GM21447 (cell line): ENCODE data around the gene CCBE1.

Source experiments
- ATAC-seq: cut with Tn5 transposase; IDR thresholded peaks from one replicate; pipeline ENCODE4 v1.9.1; 2021; ENCODE audit not compliant: unreplicated experiment

CCBE1 gene

DNA sequence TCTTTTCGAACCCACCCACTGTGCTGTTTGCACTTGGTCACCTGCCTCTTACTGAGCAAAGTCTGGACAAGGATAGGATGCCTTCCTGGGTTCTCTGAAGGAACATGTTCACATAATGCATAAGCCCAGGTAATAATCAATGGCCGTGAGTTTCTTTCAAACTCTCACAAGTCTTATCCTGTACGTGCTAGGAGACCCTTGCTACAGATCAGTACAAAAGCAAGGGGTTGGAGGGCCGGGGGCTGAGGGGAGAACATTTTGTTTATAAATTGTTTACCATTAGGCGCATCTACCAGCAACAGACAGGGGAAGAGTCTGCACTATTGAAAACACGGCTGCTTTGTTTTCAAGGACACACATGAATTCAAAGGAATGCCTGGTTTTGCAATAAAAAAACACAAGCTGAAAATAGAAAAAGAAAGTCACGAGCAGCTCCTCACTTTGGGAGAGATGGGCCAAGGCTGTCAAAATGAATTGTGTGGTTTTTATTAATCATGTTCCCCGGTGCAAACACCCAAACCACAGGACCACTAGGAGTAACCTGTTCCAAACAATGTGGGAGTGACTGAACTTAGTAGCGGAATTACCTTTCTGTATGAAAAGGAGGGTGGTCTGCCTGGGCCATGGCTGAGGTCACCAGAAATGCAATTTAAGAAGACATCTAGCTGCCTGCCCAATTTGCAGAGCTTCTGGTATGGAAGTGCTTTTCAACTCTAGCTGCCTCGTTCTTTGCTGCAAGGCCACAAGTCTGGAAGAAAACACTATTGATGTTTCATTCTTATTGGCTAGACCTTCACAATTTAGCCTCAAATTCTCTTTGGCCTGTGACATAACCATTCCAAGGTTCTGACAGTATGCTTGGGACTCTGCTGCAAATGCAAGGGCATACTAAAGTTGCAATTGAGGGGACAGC is 73.5 kb downstream of the CCBE1 start:
- ATAC-seq: no peak

DNA sequence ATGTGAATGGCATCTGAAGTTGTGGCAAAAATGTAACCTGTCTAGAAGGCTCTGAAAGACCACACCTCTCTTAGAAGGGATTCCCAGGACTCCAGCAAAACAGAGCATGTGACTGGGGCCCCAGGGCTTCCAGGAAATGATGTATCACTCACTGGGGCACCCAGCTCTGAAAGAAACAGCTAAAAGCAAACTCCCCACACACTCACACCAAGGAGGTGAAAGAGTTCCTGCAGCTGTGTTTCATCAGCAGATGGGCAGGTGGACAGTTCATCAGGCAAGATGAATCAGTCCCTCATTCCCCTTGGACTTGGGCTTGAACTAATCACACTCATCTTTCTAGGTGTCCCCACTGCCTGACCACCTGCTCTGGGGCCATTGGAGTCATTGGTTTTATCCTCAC is 76.2 kb downstream of the CCBE1 start:
- no peak for ATAC-seq

DNA sequence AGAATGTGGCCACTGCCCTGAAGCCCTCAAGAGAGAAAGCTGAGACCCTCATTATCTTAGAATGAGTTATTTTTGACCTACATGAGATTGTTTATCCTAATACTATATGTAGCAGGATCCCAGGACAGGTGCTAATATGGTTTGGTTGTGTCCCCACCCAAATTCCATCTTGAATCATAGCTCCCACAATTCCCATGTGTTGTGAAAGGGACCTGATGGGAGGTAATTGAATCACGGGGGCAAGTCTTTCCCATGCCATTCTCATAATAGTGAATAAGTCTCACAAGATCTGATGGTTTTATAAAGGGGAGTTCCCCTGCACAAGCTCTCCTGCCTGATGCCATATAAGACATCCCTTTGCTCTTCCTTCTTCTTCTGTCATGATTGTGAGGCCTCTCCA is 76.8 kb downstream of the CCBE1 start:
- no peak for ATAC-seq

DNA sequence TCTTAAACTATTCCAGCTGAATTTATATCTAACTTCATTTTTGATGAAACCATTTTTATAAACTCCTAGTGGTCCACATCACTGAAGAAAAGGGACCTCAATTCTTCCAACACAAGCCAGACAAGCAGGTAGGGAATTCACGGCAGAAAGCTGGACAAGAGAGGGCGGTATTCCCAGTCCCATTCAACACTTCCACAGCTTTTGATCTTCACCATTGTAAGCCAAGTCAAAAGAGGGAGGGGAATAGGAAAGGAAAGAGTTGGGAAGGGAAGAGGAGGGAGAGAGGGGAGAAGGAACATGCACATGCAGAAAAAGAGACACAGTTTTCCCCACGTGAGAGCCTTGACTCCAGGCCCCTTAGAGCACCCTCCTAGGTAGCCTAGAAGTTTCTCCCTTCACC is 77.4 kb downstream of the CCBE1 start:
- ATAC-seq: no peak

DNA sequence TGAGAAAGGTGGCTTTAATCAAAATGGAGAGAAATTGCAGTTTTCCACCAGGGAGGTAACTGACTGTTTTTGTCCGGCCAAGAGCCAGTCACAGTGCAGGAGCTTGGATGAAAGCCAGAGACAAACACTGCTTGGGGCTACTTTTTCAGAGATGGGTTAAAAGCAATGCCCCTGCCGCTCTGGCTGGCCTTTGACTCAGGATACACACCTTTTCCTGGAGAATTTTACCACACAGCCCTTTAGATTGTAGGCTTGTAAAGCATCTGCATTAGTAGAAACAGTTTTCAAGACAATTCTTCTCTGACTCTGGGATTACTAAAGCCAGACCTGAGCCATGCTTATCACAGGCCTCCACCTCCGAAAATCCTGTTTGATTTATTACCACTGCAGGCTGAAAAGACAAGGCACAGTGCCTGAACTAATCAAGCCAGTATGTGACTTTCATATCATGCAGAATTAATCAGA is 79.7 kb downstream of the CCBE1 start:
- ATAC-seq: no peak

DNA sequence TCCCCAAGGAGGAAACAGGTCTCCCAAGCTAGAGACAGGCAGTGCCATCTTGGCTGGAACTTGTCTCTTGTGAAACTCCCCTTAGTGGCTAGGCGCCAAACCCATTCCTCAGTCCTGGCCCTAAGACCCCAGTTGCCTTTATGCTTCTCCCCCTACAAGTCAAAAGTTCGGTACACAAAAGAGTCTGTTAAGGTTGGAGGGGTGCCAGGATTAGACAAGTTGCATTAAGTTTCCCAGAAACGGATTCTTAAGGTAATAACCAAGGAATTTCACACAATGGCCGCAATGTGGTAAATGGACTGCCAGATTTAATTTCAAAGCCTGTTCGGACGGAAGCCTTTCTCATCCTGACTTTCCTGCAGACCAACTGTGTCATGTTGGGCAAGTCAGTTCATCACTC is 80.7 kb downstream of the CCBE1 start:
- no peak for ATAC-seq

DNA sequence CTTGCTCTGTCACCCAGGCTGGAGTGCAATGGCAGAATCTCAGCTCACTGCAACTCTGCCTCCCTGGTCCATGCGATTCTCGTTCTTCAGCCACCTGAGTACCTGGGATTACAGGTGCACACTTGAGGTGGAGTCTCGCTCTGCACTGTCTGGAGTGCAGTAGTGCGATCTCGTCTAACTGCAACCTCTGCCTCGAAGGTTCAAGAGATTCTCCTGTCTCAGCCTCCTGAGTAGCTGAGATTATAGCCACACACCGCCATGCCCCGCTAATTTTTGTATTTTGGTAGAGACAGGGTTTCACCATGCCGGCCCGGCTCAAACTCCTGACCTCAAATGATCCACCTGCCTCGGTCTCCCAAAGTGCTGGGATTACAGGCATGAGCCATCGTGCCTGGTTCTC is 83.3 kb downstream of the CCBE1 start:
- no peak for ATAC-seq

DNA sequence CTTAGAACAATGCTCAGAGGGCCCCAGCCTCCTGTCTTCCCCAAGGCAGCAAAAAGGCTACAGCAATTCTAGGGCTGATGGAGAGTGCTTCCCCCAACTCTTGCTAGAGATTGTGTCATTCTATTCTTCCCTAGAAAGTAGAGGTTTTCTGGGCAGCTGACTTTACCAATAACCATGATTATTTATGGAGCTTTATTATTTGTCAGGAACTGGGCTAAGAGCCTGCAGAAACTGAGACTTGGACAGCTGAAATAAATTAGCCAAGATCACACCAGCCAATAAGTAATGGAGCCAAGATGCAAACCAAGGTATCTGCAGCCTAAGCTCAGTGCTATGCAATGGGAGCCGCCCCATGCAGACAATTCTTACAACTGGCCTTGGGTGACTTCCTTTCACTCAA is 84.8 kb downstream of the CCBE1 start:
- no peak for ATAC-seq

DNA sequence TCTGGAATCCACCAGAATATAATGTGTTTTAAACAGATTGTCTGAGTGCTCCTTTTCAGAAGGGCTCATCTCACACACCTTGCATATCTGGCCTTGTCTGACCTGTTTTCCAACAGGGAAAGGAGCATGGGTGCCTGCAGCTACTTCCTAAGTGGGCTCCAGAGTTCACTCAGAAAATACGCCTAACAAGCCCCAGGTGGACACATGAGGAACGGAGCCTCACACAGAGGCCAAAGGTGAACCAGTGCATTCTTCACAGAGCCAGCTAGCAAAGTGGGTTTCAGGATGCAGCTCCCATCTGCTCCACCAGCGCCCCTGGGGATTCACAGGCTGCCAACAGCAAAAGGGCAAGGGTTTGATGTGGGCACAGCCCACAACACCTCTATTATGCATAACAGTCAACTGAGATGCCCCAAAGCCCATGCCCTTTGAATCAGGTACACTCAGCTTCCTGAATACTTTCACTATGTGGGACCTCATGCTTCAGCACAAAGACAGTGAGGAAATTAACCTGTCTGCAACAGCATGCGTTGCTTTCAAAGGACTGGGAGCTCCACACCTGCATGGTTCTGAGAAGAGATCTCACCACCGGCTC is 86.6 kb downstream of the CCBE1 start:
- ATAC-seq: no peak

DNA sequence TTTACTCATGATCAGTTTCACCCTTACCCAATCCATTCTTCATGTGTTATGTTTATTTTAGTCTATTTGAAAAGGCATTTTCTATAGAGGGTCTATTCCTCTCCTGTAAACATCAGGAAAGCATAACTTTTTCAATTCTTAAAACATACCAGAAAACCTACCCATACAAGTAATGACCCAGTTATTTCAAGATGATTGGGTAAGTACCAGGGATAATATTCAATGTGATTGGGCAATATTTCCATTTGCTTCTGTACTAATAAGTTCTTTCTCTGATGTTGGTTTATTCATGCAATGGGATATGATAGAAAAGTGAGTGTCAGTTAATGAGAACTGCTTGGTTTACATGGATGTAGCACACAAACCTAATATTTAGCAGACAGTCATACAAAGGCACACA is 87.6 kb downstream of the CCBE1 start:
- ATAC-seq: no peak

DNA sequence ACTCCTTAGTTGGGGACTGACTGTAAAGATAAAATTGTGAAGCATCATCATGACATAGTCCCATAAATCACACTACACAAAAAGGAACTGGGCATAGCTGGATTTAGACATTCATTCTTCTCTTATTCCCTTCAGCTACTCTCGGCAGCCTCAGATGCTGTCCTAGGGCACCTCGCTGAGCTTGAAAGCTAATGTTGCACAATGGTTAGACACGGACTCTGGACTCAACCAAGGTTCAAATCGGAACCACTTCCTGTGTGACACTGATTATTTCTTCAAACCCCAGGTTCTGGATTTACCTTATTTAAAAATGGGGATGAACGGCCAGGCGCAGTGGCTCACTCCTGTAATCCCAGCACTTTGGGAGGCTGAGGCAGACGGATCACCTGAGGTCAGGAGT is 89.8 kb downstream of the CCBE1 start:
- ATAC-seq: no peak

DNA sequence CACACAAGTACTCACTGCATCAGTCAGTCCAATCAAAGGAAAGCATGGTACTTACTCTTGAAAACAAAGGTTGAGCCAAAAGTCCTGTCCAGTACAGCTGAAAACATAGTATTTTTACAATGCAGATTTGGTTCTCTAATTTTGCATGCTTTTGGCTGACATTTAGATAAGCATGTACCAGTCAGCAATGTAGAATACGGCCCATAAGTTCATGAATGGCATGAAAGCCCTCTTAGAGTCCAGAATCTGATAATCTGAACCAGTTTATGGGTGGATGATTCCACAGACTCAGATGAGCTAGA is 90.2 kb downstream of the CCBE1 start:
- ATAC-seq: no peak

DNA sequence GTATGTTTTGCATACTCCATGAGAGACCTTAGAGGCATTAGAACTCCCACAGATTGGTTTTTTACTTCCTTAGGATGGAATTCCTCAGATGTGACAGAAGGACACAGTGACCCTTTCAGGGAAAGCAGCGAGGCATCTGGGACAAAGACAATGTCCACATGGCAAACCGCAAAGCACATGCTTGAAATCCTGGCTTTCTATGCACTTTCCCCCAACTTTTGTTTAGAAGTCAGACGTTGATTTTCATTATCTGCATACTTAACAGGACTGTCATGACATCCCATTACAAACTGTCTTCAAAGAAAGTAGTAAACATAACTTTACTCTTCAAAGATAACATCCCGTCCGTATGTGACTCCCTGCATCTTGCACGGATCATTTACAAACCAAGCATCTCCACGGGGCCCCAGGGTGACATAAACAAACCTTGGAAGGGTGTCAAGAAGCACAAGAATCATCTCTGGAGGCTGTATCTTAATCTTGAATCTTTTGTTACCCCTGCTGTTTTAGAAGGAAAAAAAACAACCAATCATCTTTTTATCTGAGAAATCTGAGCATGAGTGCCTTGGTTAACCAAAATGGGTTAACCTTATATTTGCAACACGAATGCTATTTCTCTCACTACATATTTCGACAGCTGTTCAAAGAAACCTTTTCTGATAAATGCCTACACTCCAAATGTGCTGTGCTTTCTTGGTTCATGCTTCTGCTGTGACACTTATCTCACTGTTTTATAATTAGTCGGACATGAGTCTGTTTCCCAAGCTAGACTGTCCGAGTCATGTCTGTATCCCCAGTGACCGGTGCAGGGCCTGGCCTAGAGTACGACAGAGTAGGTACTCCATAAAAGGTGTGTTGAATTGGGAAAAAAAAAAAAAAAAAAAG is 90.8 kb downstream of the CCBE1 start:
- ATAC-seq: no peak

DNA sequence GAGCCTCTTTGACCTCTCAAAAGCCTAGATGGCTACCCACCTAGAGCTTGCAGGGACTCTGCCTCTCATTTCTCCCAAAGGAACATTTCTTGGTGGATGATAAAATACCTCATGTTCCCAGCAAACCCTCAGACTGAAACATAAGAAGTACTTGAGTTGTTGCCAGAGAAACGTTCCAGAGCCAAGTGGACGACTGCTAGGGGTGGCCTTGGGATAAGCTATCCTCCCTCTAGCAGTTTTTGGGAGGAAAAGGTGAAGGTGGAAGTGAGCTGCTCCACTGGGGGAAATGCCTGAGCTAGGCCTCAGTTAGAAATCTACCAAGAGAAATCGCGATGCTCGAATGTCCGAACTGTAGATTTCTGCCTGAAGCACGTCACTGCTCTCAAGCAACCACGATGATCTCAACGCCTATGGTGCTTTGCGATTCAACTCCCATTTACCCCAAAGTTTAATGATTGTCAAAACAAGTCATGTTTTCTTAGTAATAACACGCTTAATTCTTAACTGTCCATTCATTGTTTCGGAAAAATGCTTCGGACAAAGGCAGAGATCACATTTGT is 91.5 kb downstream of the CCBE1 start:
- ATAC-seq: no peak

DNA sequence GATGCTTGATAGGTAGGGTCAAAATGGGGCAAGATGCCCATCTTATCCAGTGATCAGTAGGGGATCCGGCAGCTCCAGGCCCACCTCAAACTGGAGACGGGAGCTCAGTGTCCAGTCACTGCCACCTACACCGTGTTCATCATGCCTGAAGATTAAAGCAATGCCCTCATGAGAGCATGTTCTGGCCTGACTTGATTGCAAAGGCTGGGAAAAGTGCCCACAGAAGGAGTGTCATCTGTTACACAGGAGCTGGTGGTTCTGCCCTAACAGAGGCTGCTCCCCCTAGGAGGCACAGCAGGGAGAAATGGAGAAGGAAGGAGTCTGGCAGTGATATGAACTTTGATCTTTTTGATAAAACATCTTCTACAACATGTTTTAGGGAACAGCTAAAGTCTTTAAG is 92.3 kb downstream of the CCBE1 start:
- ATAC-seq: no peak

DNA sequence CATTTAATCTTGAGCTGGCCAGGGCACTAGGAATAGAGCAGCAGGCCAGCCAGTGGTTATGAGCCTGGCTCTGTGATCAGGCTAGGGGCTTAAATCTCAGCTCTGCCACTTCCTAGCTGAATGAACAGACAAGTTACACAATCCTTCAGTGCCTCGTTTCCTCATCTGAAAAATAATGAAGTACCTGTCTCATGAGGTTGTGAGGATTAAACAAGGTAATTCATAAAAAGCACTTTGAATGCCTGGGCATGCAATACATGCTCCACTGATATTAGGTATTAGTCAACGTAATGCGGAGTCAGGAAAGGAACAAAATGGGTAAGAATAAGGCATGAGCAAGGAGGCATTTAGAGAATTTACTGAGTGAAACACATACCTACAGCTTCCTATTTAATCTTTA is 100.2 kb downstream of the CCBE1 start:
- no peak for ATAC-seq

DNA sequence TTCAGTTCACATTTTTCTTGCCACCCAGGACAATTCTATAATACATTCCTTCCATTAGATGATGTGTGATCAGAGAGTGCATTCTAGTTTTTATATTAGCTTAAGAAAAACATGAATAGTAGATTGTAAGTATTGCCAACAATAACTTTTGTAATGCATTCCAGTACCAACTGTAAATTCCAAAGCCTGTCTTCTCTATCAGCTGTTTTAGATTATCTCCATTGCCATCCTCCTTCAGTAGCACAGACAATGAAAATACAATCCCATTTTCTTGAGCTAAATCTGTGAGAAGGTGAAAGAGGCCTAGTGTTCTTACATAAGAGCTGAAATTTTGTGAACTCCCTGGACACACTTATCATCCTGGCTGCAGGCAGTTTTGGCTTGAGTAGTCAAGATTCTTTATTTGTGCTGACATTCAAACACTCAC is 103.9 kb downstream of the CCBE1 start:
- ATAC-seq: no peak

DNA sequence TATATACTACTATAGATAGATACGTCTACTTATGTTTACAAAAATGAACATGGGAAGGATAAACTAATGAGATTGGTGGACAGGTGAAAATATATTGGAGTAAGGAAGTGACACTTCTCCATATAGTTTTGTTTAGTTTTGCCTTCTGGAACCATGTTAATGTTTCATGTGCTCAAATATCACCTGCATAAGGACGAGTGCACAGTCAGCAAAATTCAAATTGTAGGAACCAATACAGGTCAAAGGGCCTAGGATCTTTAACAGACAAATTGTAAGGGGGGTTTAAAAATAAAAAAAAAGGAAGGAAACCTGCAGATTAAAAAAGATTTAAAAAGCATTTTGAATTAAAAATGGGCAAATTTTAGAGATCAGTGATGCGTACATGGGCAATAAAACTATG is 104.6 kb downstream of the CCBE1 start:
- ATAC-seq: no peak

DNA sequence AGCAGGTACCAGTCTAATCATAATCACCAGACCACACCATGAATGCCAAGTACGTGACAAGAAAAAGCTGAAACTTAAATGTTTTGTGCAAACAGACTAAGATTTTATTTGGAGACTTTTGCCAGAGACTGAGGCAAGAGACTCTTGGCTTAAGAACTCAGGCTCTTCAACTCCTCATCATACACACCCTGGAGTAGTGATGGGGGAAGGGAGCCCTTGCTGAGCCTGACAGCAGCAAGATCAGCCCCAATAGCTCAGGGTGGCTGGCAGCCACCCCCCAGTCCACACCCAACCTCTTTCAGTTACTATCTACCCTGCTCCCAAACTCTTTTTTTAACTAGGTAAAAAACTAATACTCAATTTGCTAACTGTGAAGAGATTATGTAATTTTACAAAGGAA is 114.8 kb downstream of the CCBE1 start:
- ATAC-seq: no peak

DNA sequence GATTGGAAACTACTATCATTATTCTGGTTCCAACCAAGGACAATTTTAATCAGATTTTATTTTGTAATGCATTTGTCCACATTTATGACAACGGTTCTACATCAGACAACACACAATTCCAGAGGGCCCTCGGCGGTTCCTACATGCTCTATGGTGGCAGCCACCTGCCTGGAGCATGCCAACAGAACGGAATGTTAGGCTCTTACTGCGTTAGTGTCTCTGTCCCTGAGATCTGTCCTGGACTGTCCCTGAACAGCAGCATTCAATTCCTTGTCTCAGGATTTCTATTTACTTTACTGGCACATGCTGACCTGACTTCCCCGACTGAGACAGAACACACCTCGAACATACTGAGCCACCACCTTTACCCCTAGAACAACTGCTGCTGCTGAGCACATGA is 117.7 kb downstream of the CCBE1 start:
- no peak for ATAC-seq

DNA sequence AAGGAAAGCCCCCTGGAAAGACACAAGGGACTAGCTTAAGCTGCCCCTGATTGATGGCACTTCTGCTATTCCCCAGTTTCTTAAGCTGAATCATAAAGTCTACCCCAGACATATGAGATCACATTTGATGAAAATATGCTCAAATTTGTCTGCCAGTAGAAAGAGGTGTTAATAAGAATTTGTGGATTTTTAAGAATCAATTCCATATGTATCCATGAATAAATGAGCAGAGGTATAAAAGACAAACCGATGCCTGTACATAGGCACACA is 119.9 kb downstream of the CCBE1 start:
- no peak for ATAC-seq
